IMR-90 (cell line): ENCODE data around the gene ALDH7A1. TPM values are rescaled to one million over a fixed set of nuclear protein-coding genes. Genes with fewer than 3 reads are reported as not detected.

Experiments used
- ATAC-seq: fragments of 200-7000 bp; cut with Tn5 transposase; 2 replicates; pipeline ENCODE4 v1.9.1; 2020; ENCODE audit warnings: low read depth, mild to moderate bottlenecking, moderate library complexity
- BruUV-seq: library from RNA; stranded (reverse); fragments of 400-500 nt; replicated peaks from 2 replicates; lab custom pipeline; 2021; lab: Mats Ljungman, UMichigan
- CTCF ChIA-PET: fragments of 300-600 bp; formaldehyde crosslinking; extraction: SDS; loops from one replicate; lab custom pipeline; 2021; ENCODE audit warnings: antibody characterized with exemption; lab: Yijun Ruan, JAX
- POLR2A ChIA-PET: fragments of 300-600 bp; sonication (Branson Sonifier 250); formaldehyde crosslinking; loops from one replicate; lab custom pipeline; 2022; ENCODE audit warnings: antibody characterized with exemption; ENCODE audit not compliant: unreplicated experiment; lab: Charles Lee
- DNase-seq: peaks from one replicate; pipeline ENCODE4 v3.0.0; 2013
- H2AFZ ChIP-seq: replicated peaks from 2 replicates; pipeline ENCODE3; 2013; ENCODE audit warnings: low read length, mild to moderate bottlenecking; ENCODE audit not compliant: poor library complexity
- H2AK5ac ChIP-seq: 2 replicates; pipeline ENCODE4 v1.6.1; 2013; ENCODE audit warnings: low read depth, low read length, inconsistent platforms
- H2AK9ac ChIP-seq: replicated peaks from 2 replicates; pipeline ENCODE3; 2013; ENCODE audit warnings: mild to moderate bottlenecking, low read depth, low read length, moderate library complexity; ENCODE audit not compliant: poor library complexity
- H2BK120ac ChIP-seq: 2 replicates; pipeline ENCODE4 v1.6.1; 2013; ENCODE audit warnings: low read depth, low read length, inconsistent platforms
- H2BK15ac ChIP-seq: 3 replicates; pipeline ENCODE4 v1.6.1; 2013; ENCODE audit warnings: low read depth, low read length, inconsistent platforms
- H2BK20ac ChIP-seq: 2 replicates; pipeline ENCODE4 v1.6.1; 2013; ENCODE audit warnings: low read depth, mild to moderate bottlenecking, inconsistent platforms, low read length, moderate library complexity
- H2BK5ac ChIP-seq: 2 replicates; pipeline ENCODE4 v1.6.1; 2013; ENCODE audit warnings: mild to moderate bottlenecking, low read depth, low read length, inconsistent platforms; ENCODE audit not compliant: poor library complexity, severe bottlenecking
- H3K14ac ChIP-seq: replicated peaks from 2 replicates; pipeline ENCODE4 v1.6.1; 2013; ENCODE audit warnings: low read depth, low read length, inconsistent platforms
- H3K18ac ChIP-seq: 2 replicates; pipeline ENCODE4 v1.6.1; 2013; ENCODE audit warnings: low read depth, low read length, control low read depth
- H3K23ac ChIP-seq: 2 replicates; pipeline ENCODE4 v1.6.1; 2013; ENCODE audit warnings: low read depth, low read length, inconsistent platforms
- H3K27ac ChIP-seq: 2 replicates; pipeline ENCODE4 v1.5.1; 2013; ENCODE audit warnings: mild to moderate bottlenecking, control low read depth, low read length; ENCODE audit not compliant: insufficient read depth
- H3K27me3 ChIP-seq: 2 replicates; pipeline ENCODE4 v1.6.1; 2013; ENCODE audit warnings: low read length; ENCODE audit not compliant: control insufficient read depth, insufficient read depth
- H3K36me3 ChIP-seq: 2 replicates; pipeline ENCODE4 v1.6.1; 2013; ENCODE audit warnings: low read length, mixed read lengths; ENCODE audit not compliant: control insufficient read depth, insufficient read depth
- H3K4ac ChIP-seq: 2 replicates; pipeline ENCODE4 v1.6.1; 2013; ENCODE audit warnings: low read depth, low read length, inconsistent platforms
- H3K4me1 ChIP-seq: 2 replicates; pipeline ENCODE4 v1.6.1; 2013; ENCODE audit warnings: low read length, mixed read lengths; ENCODE audit not compliant: control insufficient read depth, insufficient read depth
- H3K4me2 ChIP-seq: 2 replicates; pipeline ENCODE4 v1.6.1; 2013; ENCODE audit warnings: low read depth, mild to moderate bottlenecking, control low read depth, low read length, moderate library complexity
- H3K4me3 ChIP-seq: 2 replicates; pipeline ENCODE4 v1.5.1; 2013; ENCODE audit warnings: low read depth, mild to moderate bottlenecking, control low read depth, low read length, moderate library complexity; ENCODE audit not compliant: insufficient read depth
- H3K56ac ChIP-seq: 2 replicates; pipeline ENCODE4 v1.6.1; 2013; ENCODE audit warnings: low read length, inconsistent platforms; ENCODE audit not compliant: insufficient read depth; ENCODE audit errors: extremely low read depth
- H3K79me1 ChIP-seq, 2 experiments: 2 replicates each; pipeline ENCODE4 v1.6.1; 2013; ENCODE audit warnings: low read length in 2 of 2, inconsistent platforms in 1 of 2, low read depth in 1 of 2
- H3K9ac ChIP-seq: 2 replicates; pipeline ENCODE4 v1.6.1; 2013; ENCODE audit warnings: low read depth, low read length, control low read depth
- H3K9me1 ChIP-seq: 2 replicates; pipeline ENCODE4 v1.6.1; 2013; ENCODE audit warnings: low read length, inconsistent platforms; ENCODE audit not compliant: insufficient read depth
- H3K9me3 ChIP-seq: 2 replicates; pipeline ENCODE4 v1.6.1; 2013; ENCODE audit warnings: low read length; ENCODE audit not compliant: control insufficient read depth, insufficient read depth
- H4K20me1 ChIP-seq: 2 replicates; pipeline ENCODE4 v1.6.1; 2013; ENCODE audit warnings: low read length, inconsistent platforms; ENCODE audit not compliant: insufficient read depth
- H4K5ac ChIP-seq: 2 replicates; pipeline ENCODE4 v1.6.1; 2013; ENCODE audit warnings: mild to moderate bottlenecking, low read depth, low read length, control low read depth
- H4K8ac ChIP-seq, 2 experiments: 2 replicates each; pipeline ENCODE4 v1.6.1; 2013; ENCODE audit warnings: low read depth in 2 of 2, low read length in 2 of 2, control low read depth in 1 of 2, inconsistent platforms in 1 of 2
- H4K91ac ChIP-seq: 2 replicates; pipeline ENCODE4 v1.6.1; 2013; ENCODE audit warnings: low read depth, low read length, inconsistent platforms; ENCODE audit not compliant: insufficient read depth
- BHLHE40 ChIP-seq: fragments of 150-350 bp; IDR thresholded peaks from 2 replicates; pipeline ENCODE4 v1.6.1; 2016; ENCODE audit warnings: mild to moderate bottlenecking, low read depth, low read length
- CEBPB ChIP-seq: IDR thresholded peaks from 2 replicates; pipeline ENCODE4 v1.6.1; 2012; ENCODE audit warnings: low read depth, low read length, improper control_type of control experiment
- CHD1 ChIP-seq: IDR thresholded peaks from 2 replicates; pipeline ENCODE4 v1.6.1; 2012; ENCODE audit warnings: low read depth, low read length, improper control_type of control experiment
- FOS ChIP-seq: fragments of 150-350 bp; IDR thresholded peaks from 2 replicates; pipeline ENCODE4 v1.6.1; 2016; ENCODE audit warnings: low read depth, low read length
- MAFK ChIP-seq: IDR thresholded peaks from 2 replicates; pipeline ENCODE4 v1.6.1; 2012; ENCODE audit warnings: low read depth, low read length, improper control_type of control experiment
- MAZ ChIP-seq: IDR thresholded peaks from 2 replicates; pipeline ENCODE4 v1.6.1; 2012; ENCODE audit warnings: low read depth, mild to moderate bottlenecking, low read length, improper control_type of control experiment, moderate library complexity, borderline replicate concordance
- POLR2A ChIP-seq: IDR thresholded peaks from 2 replicates; pipeline ENCODE4 v1.6.1; 2012; ENCODE audit warnings: mild to moderate bottlenecking, low read depth, low read length
- RAD21 ChIP-seq: IDR thresholded peaks from 2 replicates; pipeline ENCODE4 v1.6.1; 2012; ENCODE audit warnings: low read length, improper control_type of control experiment
- RCOR1 ChIP-seq: IDR thresholded peaks from 2 replicates; pipeline ENCODE4 v1.6.1; 2012; ENCODE audit warnings: mild to moderate bottlenecking, low read length, improper control_type of control experiment; ENCODE audit not compliant: insufficient replicate concordance
- RFX5 ChIP-seq: IDR thresholded peaks from 2 replicates; pipeline ENCODE4 v1.8.0; 2012; ENCODE audit warnings: low read depth, mild to moderate bottlenecking, low read length, moderate library complexity
- SMC3 ChIP-seq: fragments of 150-350 bp; IDR thresholded peaks from 2 replicates; pipeline ENCODE4 v1.6.1; 2016; ENCODE audit warnings: low read depth, mild to moderate bottlenecking, antibody characterized with exemption, low read length, moderate library complexity
- WGBS, 2 experiments: methylation state at CpG; one replicate each; pipeline versions ENCODE4 v1.1.5 to v1.1.7; 2013; ENCODE audit warnings: missing lambda C conversion rate in 2 of 2; ENCODE audit not compliant: insufficient read length in 1 of 2; ENCODE audit errors: extremely low coverage in 2 of 2; 5-methylcytosine and 5-hydroxymethylcytosine counted together
- dilution Hi-C: fragments of 300-500 bp; cut with HindIII; formaldehyde crosslinking; loops from one replicate; pipeline ENCODE4 v1.14.3; 2018; ENCODE audit warnings: low sequenced_read_pairs; ENCODE audit not compliant: unreplicated experiment
- in situ Hi-C: fragments of 300-500 bp; cut with MboI; formaldehyde crosslinking; loops from 3 replicates; pipeline ENCODE4 v1.14.3; 2019; ENCODE audit warnings: low sequenced_read_pairs, inconsistent platforms, mixed read lengths
- intact Hi-C: fragments of 100-400 bp; cut with micrococcal nuclease; formaldehyde crosslinking; loops from 2 replicates; pipeline ENCODE4 v1.10.0; 2022
- polyA plus RNA-seq, 3 experiments: library from polyadenylated mRNA; depleted of rRNA; stranded (reverse); fragments of >200 nt; gene quantifications; 2 replicates each; pipeline ENCODE4 v1.2.3, GENCODE V29; 2012; ENCODE audit warnings: low replicate concordance in 1 of 3
- total RNA-seq: library from RNA; depleted of rRNA; stranded (reverse); fragments of >200 nt; gene quantifications from 2 replicates; pipeline ENCODE4 v1.2.3, GENCODE V29; 2012
- TF ChIP-seq, protein P1 (sequence below): conservative IDR thresholded peaks from 2 replicates; pipeline ENCODE4 v1.5.1; 2012; ENCODE audit warnings: mild to moderate bottlenecking, low read depth, low read length, improper control_type of control experiment
- TF ChIP-seq, protein P2 (sequence below): fragments of 150-350 bp; IDR thresholded peaks from 2 replicates; pipeline ENCODE4 v1.6.1; 2017; ENCODE audit warnings: mild to moderate bottlenecking, antibody characterized with exemption, low read length, low read depth

The ALDH7A1 gene
- total and polyA plus RNA-seq, 2 of the 4 experiments (the other 2 are of a cell fraction): 40.9 to 62.2 TPM

DNA sequence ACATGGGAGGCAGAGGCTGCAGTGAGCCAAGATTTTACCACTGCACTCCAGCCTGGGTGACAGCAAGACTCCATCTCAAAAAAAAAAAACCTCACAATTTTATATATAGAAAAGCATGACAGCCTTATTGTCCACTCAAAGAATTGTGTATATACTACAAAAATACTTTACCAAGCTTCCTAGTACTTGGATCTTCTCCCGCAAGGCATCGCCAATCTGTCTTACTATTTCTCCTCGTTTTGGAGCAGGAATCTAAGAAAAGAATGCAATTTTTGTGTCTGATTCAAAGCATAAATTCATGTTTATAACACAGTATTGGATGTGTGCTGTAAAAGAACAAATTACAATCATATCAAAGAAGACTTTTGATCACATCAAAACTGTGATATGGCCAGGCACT lies 11.3 kb downstream of the ALDH7A1 start:
- Histone ChIP-seq H3K4me1 (no peaks in the 10 kb centered on the region), H3K9me1 (no peaks in the 10 kb centered on the region), H2AK9ac (no peak overlapping the region), H4K5ac (no peak overlapping the region), H3K4me2 (no peak overlapping the region), H3K79me1 (peaks cover 0 to 7% of the 10 kb centered on the region in 2 experiments; a peak in 2 of 4 replicates), H3K27me3 (no peaks in the 10 kb centered on the region), H3K14ac (no peak overlapping the region), H2AK5ac (no peak overlapping the region), H3K18ac (no peak overlapping the region), H4K8ac (no peak overlapping the region), H2BK5ac (no peak overlapping the region), H3K27ac (no peak overlapping the region), H3K56ac (no peak overlapping the region), H4K20me1 (no peaks in the 10 kb centered on the region), H3K9me3 (no peaks in the 10 kb centered on the region), H3K23ac (no peak overlapping the region), H3K4me3 (no peak overlapping the region), H2AFZ (no peak overlapping the region), H2BK20ac (no peak overlapping the region), H3K4ac (no peak overlapping the region), H2BK120ac (no peak overlapping the region), H4K91ac (no peak overlapping the region), H2BK15ac (no peak overlapping the region), H3K9ac (no peak overlapping the region), H3K36me3 (peaks cover 27% of the 10 kb centered on the region)
- ATAC-seq (no peak), DNase-seq (no peak)
- BruUV-seq: no TSS peak
- no peak for TF ChIP-seq CHD1
- no peak for TF ChIP-seq FOS
- TF ChIP-seq POLR2A: no peak
- no peak for TF ChIP-seq MAFK
- TF ChIP-seq, protein P1, sequence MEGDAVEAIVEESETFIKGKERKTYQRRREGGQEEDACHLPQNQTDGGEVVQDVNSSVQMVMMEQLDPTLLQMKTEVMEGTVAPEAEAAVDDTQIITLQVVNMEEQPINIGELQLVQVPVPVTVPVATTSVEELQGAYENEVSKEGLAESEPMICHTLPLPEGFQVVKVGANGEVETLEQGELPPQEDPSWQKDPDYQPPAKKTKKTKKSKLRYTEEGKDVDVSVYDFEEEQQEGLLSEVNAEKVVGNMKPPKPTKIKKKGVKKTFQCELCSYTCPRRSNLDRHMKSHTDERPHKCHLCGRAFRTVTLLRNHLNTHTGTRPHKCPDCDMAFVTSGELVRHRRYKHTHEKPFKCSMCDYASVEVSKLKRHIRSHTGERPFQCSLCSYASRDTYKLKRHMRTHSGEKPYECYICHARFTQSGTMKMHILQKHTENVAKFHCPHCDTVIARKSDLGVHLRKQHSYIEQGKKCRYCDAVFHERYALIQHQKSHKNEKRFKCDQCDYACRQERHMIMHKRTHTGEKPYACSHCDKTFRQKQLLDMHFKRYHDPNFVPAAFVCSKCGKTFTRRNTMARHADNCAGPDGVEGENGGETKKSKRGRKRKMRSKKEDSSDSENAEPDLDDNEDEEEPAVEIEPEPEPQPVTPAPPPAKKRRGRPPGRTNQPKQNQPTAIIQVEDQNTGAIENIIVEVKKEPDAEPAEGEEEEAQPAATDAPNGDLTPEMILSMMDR: no peak
- no peak for TF ChIP-seq MAZ
- no peak for TF ChIP-seq RCOR1
- no peak for TF ChIP-seq RAD21
- TF ChIP-seq CEBPB: no peak
- TF ChIP-seq RFX5: no peak
- TF ChIP-seq, protein P2, sequence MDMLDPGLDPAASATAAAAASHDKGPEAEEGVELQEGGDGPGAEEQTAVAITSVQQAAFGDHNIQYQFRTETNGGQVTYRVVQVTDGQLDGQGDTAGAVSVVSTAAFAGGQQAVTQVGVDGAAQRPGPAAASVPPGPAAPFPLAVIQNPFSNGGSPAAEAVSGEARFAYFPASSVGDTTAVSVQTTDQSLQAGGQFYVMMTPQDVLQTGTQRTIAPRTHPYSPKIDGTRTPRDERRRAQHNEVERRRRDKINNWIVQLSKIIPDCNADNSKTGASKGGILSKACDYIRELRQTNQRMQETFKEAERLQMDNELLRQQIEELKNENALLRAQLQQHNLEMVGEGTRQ: no peak
- TF ChIP-seq BHLHE40: no peak
- no peak for TF ChIP-seq SMC3
- ChIA-PET CTCF (no interaction called here), POLR2A (no interaction called here)
- no CpG with 5 or more reads among the region's 3 CpGs for WGBS, 2 experiments
- in situ Hi-C loops: no loop called here
- dilution Hi-C loops: no loop called here
- intact Hi-C loops: no loop called here
